Measurements from ENCODE around the gene METTL8. TPM values are rescaled to one million over a fixed set of nuclear protein-coding genes. Genes with fewer than 3 reads are reported as not detected.
A peak's percentile ranks its signal among the peaks of the same experiment; 100 is the strongest.

The METTL8 gene
- total and polyA plus RNA-seq, 2 of the 13 experiments (the other 11 are each of a cell fraction or from before 2014, with no cell fraction given), result 18.6 to 68.2 TPM

DNA sequence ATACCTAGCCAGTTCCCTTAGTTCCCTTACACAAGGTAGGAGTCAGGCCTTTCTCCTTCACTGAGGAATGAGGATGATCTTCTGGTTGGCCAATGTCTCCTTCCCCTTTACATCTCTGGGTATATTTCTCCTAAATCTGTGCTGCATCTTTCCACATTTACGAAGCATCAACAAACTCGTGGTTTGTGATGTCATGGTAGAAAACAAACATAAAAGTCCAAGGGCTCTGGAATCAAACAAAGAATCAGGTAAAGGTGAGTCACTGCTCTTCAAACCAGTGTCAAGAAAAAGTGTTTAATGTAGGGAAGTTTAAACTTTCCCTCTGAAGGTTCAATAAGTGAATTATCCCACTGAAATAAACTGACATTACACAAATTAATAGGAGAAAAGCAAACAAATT, 122.9 kb downstream of the METTL8 start (continued):
- TF ChIP-seq, protein P1, sequence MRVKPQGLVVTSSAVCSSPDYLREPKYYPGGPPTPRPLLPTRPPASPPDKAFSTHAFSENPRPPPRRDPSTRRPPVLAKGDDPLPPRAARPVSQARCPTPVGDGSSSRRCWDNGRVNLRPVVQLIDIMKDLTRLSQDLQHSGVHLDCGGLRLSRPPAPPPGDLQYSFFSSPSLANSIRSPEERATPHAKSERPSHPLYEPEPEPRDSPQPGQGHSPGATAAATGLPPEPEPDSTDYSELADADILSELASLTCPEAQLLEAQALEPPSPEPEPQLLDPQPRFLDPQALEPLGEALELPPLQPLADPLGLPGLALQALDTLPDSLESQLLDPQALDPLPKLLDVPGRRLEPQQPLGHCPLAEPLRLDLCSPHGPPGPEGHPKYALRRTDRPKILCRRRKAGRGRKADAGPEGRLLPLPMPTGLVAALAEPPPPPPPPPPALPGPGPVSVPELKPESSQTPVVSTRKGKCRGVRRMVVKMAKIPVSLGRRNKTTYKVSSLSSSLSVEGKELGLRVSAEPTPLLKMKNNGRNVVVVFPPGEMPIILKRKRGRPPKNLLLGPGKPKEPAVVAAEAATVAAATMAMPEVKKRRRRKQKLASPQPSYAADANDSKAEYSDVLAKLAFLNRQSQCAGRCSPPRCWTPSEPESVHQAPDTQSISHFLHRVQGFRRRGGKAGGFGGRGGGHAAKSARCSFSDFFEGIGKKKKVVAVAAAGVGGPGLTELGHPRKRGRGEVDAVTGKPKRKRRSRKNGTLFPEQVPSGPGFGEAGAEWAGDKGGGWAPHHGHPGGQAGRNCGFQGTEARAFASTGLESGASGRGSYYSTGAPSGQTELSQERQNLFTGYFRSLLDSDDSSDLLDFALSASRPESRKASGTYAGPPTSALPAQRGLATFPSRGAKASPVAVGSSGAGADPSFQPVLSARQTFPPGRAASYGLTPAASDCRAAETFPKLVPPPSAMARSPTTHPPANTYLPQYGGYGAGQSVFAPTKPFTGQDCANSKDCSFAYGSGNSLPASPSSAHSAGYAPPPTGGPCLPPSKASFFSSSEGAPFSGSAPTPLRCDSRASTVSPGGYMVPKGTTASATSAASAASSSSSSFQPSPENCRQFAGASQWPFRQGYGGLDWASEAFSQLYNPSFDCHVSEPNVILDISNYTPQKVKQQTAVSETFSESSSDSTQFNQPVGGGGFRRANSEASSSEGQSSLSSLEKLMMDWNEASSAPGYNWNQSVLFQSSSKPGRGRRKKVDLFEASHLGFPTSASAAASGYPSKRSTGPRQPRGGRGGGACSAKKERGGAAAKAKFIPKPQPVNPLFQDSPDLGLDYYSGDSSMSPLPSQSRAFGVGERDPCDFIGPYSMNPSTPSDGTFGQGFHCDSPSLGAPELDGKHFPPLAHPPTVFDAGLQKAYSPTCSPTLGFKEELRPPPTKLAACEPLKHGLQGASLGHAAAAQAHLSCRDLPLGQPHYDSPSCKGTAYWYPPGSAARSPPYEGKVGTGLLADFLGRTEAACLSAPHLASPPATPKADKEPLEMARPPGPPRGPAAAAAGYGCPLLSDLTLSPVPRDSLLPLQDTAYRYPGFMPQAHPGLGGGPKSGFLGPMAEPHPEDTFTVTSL (CRISPR knock-in tag; IDR thresholded peaks at IDR 0.05; ENCODE audit: borderline replicate concordance), result peak; percentile 78; the same call in 1 of the 2 replicates
- TF ChIP-seq FOXP1 (IDR thresholded peaks at IDR 0.05), result no peak
- TF ChIP-seq FOXP1 (CRISPR knock-in tag; IDR thresholded peaks at IDR 0.05), result peak; percentile 9; the same call in 1 of the 2 replicates
- TF ChIP-seq CREB1 (IDR thresholded peaks at IDR 0.05), result peak; percentile 79
- peak; percentile 58; the same call in 1 of the 2 replicates for TF ChIP-seq CREB1 (CRISPR knock-in tag; IDR thresholded peaks at IDR 0.05)
- TF ChIP-seq KAT7 (CRISPR knock-in tag; IDR thresholded peaks at IDR 0.05; ENCODE audit: borderline replicate concordance), result no peak
- TF ChIP-seq ZFP36L2 (CRISPR knock-in tag; IDR thresholded peaks at IDR 0.05), result no peak
- no peak for TF ChIP-seq ZNF382 (CRISPR knock-in tag; IDR thresholded peaks at IDR 0.05; ENCODE audit: borderline replicate concordance)
- TF ChIP-seq, protein P2, sequence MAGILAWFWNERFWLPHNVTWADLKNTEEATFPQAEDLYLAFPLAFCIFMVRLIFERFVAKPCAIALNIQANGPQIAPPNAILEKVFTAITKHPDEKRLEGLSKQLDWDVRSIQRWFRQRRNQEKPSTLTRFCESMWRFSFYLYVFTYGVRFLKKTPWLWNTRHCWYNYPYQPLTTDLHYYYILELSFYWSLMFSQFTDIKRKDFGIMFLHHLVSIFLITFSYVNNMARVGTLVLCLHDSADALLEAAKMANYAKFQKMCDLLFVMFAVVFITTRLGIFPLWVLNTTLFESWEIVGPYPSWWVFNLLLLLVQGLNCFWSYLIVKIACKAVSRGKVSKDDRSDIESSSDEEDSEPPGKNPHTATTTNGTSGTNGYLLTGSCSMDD (CRISPR knock-in tag; IDR thresholded peaks at IDR 0.05), result no peak
- no peak for TF ChIP-seq SP2 (CRISPR knock-in tag; IDR thresholded peaks at IDR 0.05)
- TF ChIP-seq CENPX (CRISPR knock-in tag; IDR thresholded peaks at IDR 0.05), result no peak
- TF ChIP-seq ZBTB21 (CRISPR knock-in tag; IDR thresholded peaks at IDR 0.05), result peak; percentile 64
- TF ChIP-seq, protein P3, sequence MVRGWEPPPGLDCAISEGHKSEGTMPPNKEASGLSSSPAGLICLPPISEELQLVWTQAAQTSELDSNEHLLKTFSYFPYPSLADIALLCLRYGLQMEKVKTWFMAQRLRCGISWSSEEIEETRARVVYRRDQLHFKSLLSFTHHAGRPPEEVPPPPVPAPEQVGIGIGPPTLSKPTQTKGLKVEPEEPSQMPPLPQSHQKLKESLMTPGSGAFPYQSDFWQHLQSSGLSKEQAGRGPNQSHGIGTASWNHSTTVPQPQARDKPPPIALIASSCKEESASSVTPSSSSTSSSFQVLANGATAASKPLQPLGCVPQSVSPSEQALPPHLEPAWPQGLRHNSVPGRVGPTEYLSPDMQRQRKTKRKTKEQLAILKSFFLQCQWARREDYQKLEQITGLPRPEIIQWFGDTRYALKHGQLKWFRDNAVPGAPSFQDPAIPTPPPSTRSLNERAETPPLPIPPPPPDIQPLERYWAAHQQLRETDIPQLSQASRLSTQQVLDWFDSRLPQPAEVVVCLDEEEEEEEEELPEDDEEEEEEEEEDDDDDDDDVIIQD (CRISPR knock-in tag; IDR thresholded peaks at IDR 0.05; ENCODE audit: low read depth), result peak; percentile 82; the same call in 1 of the 2 replicates
- TF ChIP-seq ZNF232 (CRISPR knock-in tag; IDR thresholded peaks at IDR 0.05; ENCODE audit: borderline replicate concordance), result no peak
- TF ChIP-seq ZNF883 (CRISPR knock-in tag; IDR thresholded peaks at IDR 0.05; ENCODE audit: not compliant biosample characterization), result no peak
- no peak for TF ChIP-seq NFYC (CRISPR knock-in tag; IDR thresholded peaks at IDR 0.05)
- TF ChIP-seq, protein P4, sequence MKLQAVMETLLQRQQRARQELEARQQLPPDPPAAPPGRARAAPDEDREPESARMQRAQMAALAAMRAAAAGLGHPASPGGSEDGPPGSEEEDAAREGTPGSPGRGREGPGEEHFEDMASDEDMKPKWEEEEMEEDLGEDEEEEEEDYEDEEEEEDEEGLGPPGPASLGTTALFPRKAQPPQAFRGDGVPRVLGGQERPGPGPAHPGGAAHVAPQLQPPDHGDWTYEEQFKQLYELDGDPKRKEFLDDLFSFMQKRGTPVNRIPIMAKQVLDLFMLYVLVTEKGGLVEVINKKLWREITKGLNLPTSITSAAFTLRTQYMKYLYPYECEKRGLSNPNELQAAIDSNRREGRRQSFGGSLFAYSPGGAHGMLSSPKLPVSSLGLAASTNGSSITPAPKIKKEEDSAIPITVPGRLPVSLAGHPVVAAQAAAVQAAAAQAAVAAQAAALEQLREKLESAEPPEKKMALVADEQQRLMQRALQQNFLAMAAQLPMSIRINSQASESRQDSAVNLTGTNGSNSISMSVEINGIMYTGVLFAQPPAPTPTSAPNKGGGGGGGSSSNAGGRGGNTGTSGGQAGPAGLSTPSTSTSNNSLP (IDR thresholded peaks at IDR 0.05; ENCODE audit: low read depth, low read length), result 0 out of 2 replicates have a peak, but pooled peaks have one; percentile 48
- no peak for TF ChIP-seq NONO (IDR thresholded peaks at IDR 0.05)
- no peak for TF ChIP-seq NONO (CRISPR knock-in tag; conservative IDR thresholded peaks at IDR 0.05)
- no peak for TF ChIP-seq ZNF44 (CRISPR knock-in tag; IDR thresholded peaks at IDR 0.05)
- peak; percentile 40 for TF ChIP-seq FOXA3 (CRISPR knock-in tag; IDR thresholded peaks at IDR 0.05)
- TF ChIP-seq, protein P5, sequence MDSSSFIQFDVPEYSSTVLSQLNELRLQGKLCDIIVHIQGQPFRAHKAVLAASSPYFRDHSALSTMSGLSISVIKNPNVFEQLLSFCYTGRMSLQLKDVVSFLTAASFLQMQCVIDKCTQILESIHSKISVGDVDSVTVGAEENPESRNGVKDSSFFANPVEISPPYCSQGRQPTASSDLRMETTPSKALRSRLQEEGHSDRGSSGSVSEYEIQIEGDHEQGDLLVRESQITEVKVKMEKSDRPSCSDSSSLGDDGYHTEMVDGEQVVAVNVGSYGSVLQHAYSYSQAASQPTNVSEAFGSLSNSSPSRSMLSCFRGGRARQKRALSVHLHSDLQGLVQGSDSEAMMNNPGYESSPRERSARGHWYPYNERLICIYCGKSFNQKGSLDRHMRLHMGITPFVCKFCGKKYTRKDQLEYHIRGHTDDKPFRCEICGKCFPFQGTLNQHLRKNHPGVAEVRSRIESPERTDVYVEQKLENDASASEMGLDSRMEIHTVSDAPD (CRISPR knock-in tag; IDR thresholded peaks at IDR 0.05), result no peak

Data from HepG2 (cell line).